C4-2B (cell line): ENCODE measurements around the gene CHMP4A.

Experiments
- CTCF ChIP-seq: fragments of 450-650 bp; conservative IDR thresholded peaks from 2 replicates; pipeline ENCODE4 v1.5.1; 2017; ENCODE audit warnings: mild to moderate bottlenecking
- ZFX ChIP-seq: fragments of 450-650 bp; IDR thresholded peaks from 2 replicates; pipeline ENCODE4 v1.6.1; 2017

DNA sequence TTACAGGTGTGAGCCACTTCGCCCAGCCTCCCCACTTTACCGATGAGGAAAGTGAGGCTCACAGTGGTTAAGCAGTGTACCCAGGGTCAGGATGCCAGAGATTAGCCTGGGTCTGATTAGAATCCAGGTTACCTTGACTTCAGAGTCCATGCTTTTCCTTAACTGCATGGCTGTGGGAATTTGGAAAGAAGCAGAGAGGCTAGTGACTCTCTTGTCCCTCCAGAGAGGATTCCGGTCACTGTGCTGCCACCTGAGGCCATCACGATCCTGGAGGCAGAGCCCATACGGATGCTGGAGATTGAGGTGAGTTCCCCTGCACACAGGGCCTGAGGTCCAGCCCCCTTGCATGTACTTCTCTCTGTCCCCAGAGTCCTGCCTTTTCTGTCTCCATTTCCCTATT is 36.7 kb downstream of the CHMP4A start:
- TF ChIP-seq CTCF (no peak), ZFX (no peak)
